CD14-positive monocyte (primary cell): ENCODE data around the gene FAM193A. TPM values are rescaled to one million over a fixed set of nuclear protein-coding genes. Genes with fewer than 3 reads are reported as not detected.

ENCODE experiments used
- DNase-seq, 3 donors: peaks; one replicate each; pipeline ENCODE4 v3.0.0-alpha.2; 2011 to 2022
- H2AFZ ChIP-seq: 2 replicates; pipeline ENCODE4 v1.6.0; 2012; ENCODE audit warnings: mild to moderate bottlenecking, low read depth, low read length, inconsistent platforms; ENCODE audit not compliant: insufficient read depth, poor library complexity, severe bottlenecking
- H3K27ac ChIP-seq, 2 donors: 1 replicate in 1 of 2; 2 replicates in 1 of 2; pipeline ENCODE4 v1.5.1; 2012 to 2013; ENCODE audit warnings: low read length in 2 of 2, control low read depth in 1 of 2, inconsistent platforms in 1 of 2, low read depth in 1 of 2, mild to moderate bottlenecking in 1 of 2
- H3K27me3 ChIP-seq, 2 donors: one replicate each; pipeline versions ENCODE4 v1.6.0 to v1.6.1; 2011 to 2013; ENCODE audit warnings: low read length in 2 of 2; ENCODE audit not compliant: control insufficient read depth in 2 of 2, insufficient read depth in 2 of 2
- H3K36me3 ChIP-seq, 2 donors: replicated peaks in 1 of 2; 1 replicate in 1 of 2; 2 replicates in 1 of 2; pipeline versions ENCODE4 v1.5.1 to v1.6.1; 2012 to 2013; ENCODE audit warnings: low read length in 2 of 2, control low read depth in 1 of 2, inconsistent platforms in 1 of 2, mild to moderate bottlenecking in 1 of 2; ENCODE audit not compliant: insufficient read depth in 2 of 2, control insufficient read depth in 1 of 2
- H3K4me1 ChIP-seq, 2 donors: 1 replicate in 1 of 2; 2 replicates in 1 of 2; pipeline versions ENCODE4 v1.5.1 to v1.6.1; 2012 to 2013; ENCODE audit warnings: low read length in 2 of 2, control low read depth in 1 of 2, inconsistent platforms in 1 of 2, mild to moderate bottlenecking in 1 of 2, moderate library complexity in 1 of 2; ENCODE audit not compliant: insufficient read depth in 2 of 2, control insufficient read depth in 1 of 2
- H3K4me2 ChIP-seq: replicated peaks from 2 replicates; pipeline ENCODE3; 2012; ENCODE audit warnings: low read length, moderate library complexity, mild to moderate bottlenecking; ENCODE audit not compliant: poor library complexity, severe bottlenecking; ENCODE audit errors: extremely low read depth
- H3K4me3 ChIP-seq, 3 experiments: fragments of 200-600 bp in 1 of 3; sonication (generic) in 1 of 3; replicated peaks in 1 of 3; 1 replicate in 2 of 3; 2 replicates in 1 of 3; pipeline ENCODE4 v1.5.1; 2011 to 2013; ENCODE audit warnings: low read length in 3 of 3, mild to moderate bottlenecking in 3 of 3, control low read depth in 2 of 3, low read depth in 2 of 3, inconsistent platforms in 1 of 3, moderate library complexity in 1 of 3
- H3K79me2 ChIP-seq: 2 replicates; pipeline ENCODE4 v1.6.0; 2012; ENCODE audit warnings: mild to moderate bottlenecking, control low read depth, inconsistent platforms, low read length, moderate library complexity; ENCODE audit not compliant: insufficient read depth
- H3K9ac ChIP-seq: 2 replicates; pipeline ENCODE4 v1.6.0; 2017; ENCODE audit warnings: low read length, mild to moderate bottlenecking; ENCODE audit not compliant: insufficient read depth, poor library complexity, severe bottlenecking
- H3K9me3 ChIP-seq, 2 donors: replicated peaks in 1 of 2; 1 replicate in 1 of 2; 2 replicates in 1 of 2; pipeline versions ENCODE4 v1.5.1 to v1.6.1; 2012 to 2013; ENCODE audit warnings: low read length in 2 of 2, control low read depth in 1 of 2; ENCODE audit not compliant: control insufficient read depth in 1 of 2, insufficient read depth in 1 of 2
- H4K20me1 ChIP-seq: 2 replicates; pipeline ENCODE4 v1.6.0; 2012; ENCODE audit warnings: mild to moderate bottlenecking, low read length, control low read depth, moderate library complexity; ENCODE audit not compliant: insufficient read depth
- H3K27ac Mint-ChIP-seq, 7 donors: one replicate each; pipeline ENCODE4 v1.8.0; 2020; ENCODE audit warnings: mild to moderate bottlenecking in 7 of 7, mixed read lengths in 7 of 7, moderate library complexity in 6 of 7, inconsistent platforms in 2 of 7
- H3K27me3 Mint-ChIP-seq, 3 donors: one replicate each; pipeline ENCODE4 v1.8.0; 2021 to 2022; ENCODE audit warnings: low read depth in 3 of 3, mild to moderate bottlenecking in 3 of 3, mixed read lengths in 3 of 3, moderate library complexity in 3 of 3, inconsistent platforms in 1 of 3
- H3K36me3 Mint-ChIP-seq, 2 donors: one replicate each; pipeline ENCODE4 v1.8.0; 2020; ENCODE audit warnings: mixed read lengths in 2 of 2, inconsistent platforms in 1 of 2, mild to moderate bottlenecking in 1 of 2
- H3K4me1 Mint-ChIP-seq: one replicate; pipeline ENCODE4 v1.8.0; 2020; ENCODE audit warnings: mild to moderate bottlenecking, mixed read lengths
- H3K4me3 Mint-ChIP-seq, 2 donors: one replicate each; pipeline ENCODE4 v1.8.0; 2020; ENCODE audit warnings: mild to moderate bottlenecking in 2 of 2, mixed read lengths in 2 of 2, moderate library complexity in 1 of 2
- H3K9me3 Mint-ChIP-seq, 7 donors: one replicate each; pipeline ENCODE4 v1.8.0; 2020 to 2022; ENCODE audit warnings: mixed read lengths in 7 of 7, mild to moderate bottlenecking in 6 of 7, moderate library complexity in 6 of 7, inconsistent platforms in 2 of 7
- WGBS: methylation state at CpG from one replicate; pipeline ENCODE4 v1.1.5; 2013; ENCODE audit warnings: missing lambda C conversion rate; ENCODE audit not compliant: insufficient coverage; 5-methylcytosine and 5-hydroxymethylcytosine counted together
- intact Hi-C, 2 donors: fragments of 100-400 bp; cut with micrococcal nuclease; formaldehyde crosslinking; loops; one replicate each; pipeline versions ENCODE4 v1.15.0 to v1.15.1; 2023
- polyA plus RNA-seq, 3 donors: library from polyadenylated mRNA; depleted of rRNA in 1 of 3; unstranded in 2 of 3; stranded (reverse) in 1 of 3; fragments of 300-500 nt in 2 of 3; fragments of >200 nt in 1 of 3; fragmentation: Illumina TruSeq in 2 of 3; gene quantifications; 1 replicate in 2 of 3; 2 replicates in 1 of 3; pipeline ENCODE4 v1.2.3, GENCODE V29; 2012 to 2021
- TF ChIP-seq, protein P1 (sequence below): fragments of 200-600 bp; IDR thresholded peaks from one replicate; pipeline ENCODE4 v1.8.0; 2022; ENCODE audit warnings: antibody characterized with exemption, mild to moderate bottlenecking

Gene FAM193A
- polyA plus RNA-seq, 3 donors = 0.66 to 11.8 (median 0.82) TPM

DNA sequence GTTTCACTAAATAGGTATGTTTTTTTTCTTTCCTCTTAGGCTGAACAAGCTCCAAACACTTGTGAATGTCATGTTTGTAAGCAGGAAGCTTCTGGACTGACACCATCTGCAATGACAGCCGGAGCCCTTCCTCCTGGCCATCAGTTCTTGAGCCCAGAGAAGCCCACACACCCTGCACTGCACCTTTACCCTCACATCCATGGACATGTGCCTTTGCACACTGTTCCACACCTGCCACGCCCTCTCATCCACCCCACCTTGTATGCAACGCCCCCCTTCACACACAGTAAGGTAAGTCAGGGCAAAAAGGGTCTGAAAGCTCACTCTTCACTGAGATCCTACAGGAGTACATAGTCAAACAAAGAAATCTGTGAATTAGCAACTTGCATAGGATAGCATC, 135.6 kb downstream of the FAM193A start:
- H3K27me3 ChIP-seq = no peaks in the 10 kb centered on the region
- no peak overlapping the region for H3K4me3 ChIP-seq
- H3K9me3 ChIP-seq = peaks cover 3 to 5% of the 10 kb centered on the region in 2 donors
- H2AFZ ChIP-seq = no peak overlapping the region
- Mint-ChIP-seq H3K4me1 (peaks cover 11% of the 10 kb centered on the region), H3K4me3 (no peak overlapping the region), H3K27me3 (no peaks in the 10 kb centered on the region), H3K9me3 (peaks cover 4 to 19% (median 10%) of the 10 kb centered on the region in 7 donors), H3K27ac (peak overlapping the region in 2 of 7 donors; percentile 39 to 68), H3K36me3 (peaks cover 76 to 87% of the 10 kb centered on the region in 2 donors)
- no peak for DNase-seq
- H3K27ac ChIP-seq = peak overlapping the region in 1 of 2 donors; percentile 15
- H4K20me1 ChIP-seq = peaks cover 41% of the 10 kb centered on the region
- peaks cover under 1 to 5% of the 10 kb centered on the region in 2 donors for H3K4me1 ChIP-seq
- TF ChIP-seq, protein P1, sequence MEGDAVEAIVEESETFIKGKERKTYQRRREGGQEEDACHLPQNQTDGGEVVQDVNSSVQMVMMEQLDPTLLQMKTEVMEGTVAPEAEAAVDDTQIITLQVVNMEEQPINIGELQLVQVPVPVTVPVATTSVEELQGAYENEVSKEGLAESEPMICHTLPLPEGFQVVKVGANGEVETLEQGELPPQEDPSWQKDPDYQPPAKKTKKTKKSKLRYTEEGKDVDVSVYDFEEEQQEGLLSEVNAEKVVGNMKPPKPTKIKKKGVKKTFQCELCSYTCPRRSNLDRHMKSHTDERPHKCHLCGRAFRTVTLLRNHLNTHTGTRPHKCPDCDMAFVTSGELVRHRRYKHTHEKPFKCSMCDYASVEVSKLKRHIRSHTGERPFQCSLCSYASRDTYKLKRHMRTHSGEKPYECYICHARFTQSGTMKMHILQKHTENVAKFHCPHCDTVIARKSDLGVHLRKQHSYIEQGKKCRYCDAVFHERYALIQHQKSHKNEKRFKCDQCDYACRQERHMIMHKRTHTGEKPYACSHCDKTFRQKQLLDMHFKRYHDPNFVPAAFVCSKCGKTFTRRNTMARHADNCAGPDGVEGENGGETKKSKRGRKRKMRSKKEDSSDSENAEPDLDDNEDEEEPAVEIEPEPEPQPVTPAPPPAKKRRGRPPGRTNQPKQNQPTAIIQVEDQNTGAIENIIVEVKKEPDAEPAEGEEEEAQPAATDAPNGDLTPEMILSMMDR = no peak
- peaks cover 57 to 94% of the 10 kb centered on the region in 2 donors for H3K36me3 ChIP-seq
- H3K9ac ChIP-seq = no peak overlapping the region
- no peak overlapping the region for H3K4me2 ChIP-seq
- intact Hi-C loops = no loop called here
- peaks cover 11% of the 10 kb centered on the region for H3K79me2 ChIP-seq
- 100% methylated on average over 2 of the region's 3 CpGs for WGBS

DNA sequence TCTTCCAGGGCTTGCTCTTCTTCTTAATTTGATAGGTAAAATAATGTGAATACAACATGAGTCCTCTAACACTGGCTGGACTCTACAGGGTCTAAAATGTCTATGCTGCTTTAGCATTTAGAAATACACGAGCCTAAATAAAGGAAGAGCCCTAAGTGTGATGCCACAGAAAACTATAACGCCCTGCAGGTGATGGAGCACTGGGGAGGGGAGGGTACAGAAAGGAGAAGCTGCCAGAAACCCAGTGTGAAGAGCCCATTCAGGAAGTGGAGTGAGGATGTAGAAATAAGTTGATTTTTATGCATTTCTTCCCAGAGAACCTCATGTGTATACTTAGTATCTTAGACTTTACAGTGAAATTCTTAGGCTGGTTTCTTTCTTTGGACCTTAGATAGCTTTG, 136.3 kb downstream of the FAM193A start:
- Histone ChIP-seq H2AFZ (no peak overlapping the region), H3K4me2 (no peak overlapping the region), H3K36me3 (peaks cover 57 to 98% of the 10 kb centered on the region in 2 donors), H3K4me1 (no peaks in the 10 kb centered on the region), H3K27ac (peak overlapping the region in 1 of 2 donors; percentile 15), H3K27me3 (no peaks in the 10 kb centered on the region), H3K9ac (no peak overlapping the region), H3K4me3 (no peak overlapping the region), H3K9me3 (peaks cover 3 to 5% of the 10 kb centered on the region in 2 donors), H3K79me2 (peaks cover 11% of the 10 kb centered on the region), H4K20me1 (peaks cover 36% of the 10 kb centered on the region)
- Mint-ChIP-seq H3K27me3 (no peaks in the 10 kb centered on the region), H3K9me3 (peaks cover 4 to 19% (median 10%) of the 10 kb centered on the region in 7 donors), H3K4me3 (no peak overlapping the region), H3K4me1 (peaks cover 6% of the 10 kb centered on the region), H3K27ac (peak overlapping the region in 2 of 7 donors; percentile 17 to 28), H3K36me3 (peaks cover 80 to 93% of the 10 kb centered on the region in 2 donors)
- TF ChIP-seq, protein P1 = no peak
- intact Hi-C loops = no loop called here
- WGBS = 0% methylated on average over 1 of the region's 2 CpGs
- peak in 1 of 3 donors; percentile 4 for DNase-seq
